ENCODE measurements around the gene MYO5B. TPM values are rescaled to one million over a fixed set of nuclear protein-coding genes. Genes with fewer than 3 reads are reported as not detected.

The MYO5B gene
- polyA plus RNA-seq, 1 donor from 2014 or later = 0.42 TPM

DNA sequence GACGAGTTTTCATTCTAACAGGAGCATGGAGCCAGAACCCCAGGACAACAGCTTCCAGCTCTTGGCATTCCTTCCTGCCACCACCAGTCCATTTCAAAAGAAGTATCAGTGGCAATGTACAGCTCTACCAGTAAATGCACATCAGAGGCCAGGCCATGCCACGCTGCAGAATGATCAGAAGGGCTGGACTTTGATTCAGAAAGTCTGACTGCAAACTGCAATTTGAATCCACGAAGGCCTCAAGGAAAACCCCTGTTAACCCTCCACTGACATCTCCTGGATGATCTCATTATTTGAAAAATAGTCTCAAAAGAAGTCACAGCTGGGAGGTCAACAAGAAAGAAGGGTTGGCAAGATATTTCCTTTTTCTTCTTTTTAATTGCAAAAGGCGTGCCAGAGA is 119.2 kb downstream of the MYO5B start:
- Histone ChIP-seq H3K36me3 (ENCODE audit: insufficient read depth, low read length) (no peaks in the 10 kb centered on the region), H3K79me2 (replicated peaks; ENCODE audit: insufficient read depth, low read length) (no peaks in the 10 kb centered on the region), H3K27ac (ENCODE audit: low read length) (no peak overlapping the region), H3K9me2 (ENCODE audit: insufficient read depth, low read length) (no peaks in the 10 kb centered on the region), H3K9ac (ENCODE audit: low read length) (no peak overlapping the region), H3F3A (ENCODE audit: insufficient read depth, low read length, poor library complexity, severe bottlenecking) (no peaks in the 10 kb centered on the region), H3K27me3 (ENCODE audit: insufficient read depth, low read depth, low read length) (no peaks in the 10 kb centered on the region), H4K20me1 (ENCODE audit: insufficient read depth) (no peaks in the 10 kb centered on the region), H3K9me3 (ENCODE audit: low read length) (no peaks in the 10 kb centered on the region), H2AFZ (ENCODE audit: low read depth, low read length) (no peak overlapping the region), H3K4me3 (ENCODE audit: low read length) (no peak overlapping the region), H3K4me2 (ENCODE audit: low read length) (no peak overlapping the region)
- TF ChIP-seq TAF1 (IDR thresholded peaks at IDR 0.05; ENCODE audit: low read depth) (no peak), POLR2AphosphoS5 (IDR thresholded peaks at IDR 0.05) (no peak), MXI1 (conservative IDR thresholded peaks at IDR 0.05; ENCODE audit: poor library complexity, severe bottlenecking) (no peak), REST (IDR thresholded peaks at IDR 0.05; ENCODE audit: borderline replicate concordance) (no peak), EP300 (conservative IDR thresholded peaks at IDR 0.05; ENCODE audit: poor library complexity, severe bottlenecking) (no peak), RAD21 (conservative IDR thresholded peaks at IDR 0.05) (no peak), EZH2 (IDR thresholded peaks at IDR 0.05; ENCODE audit: borderline replicate concordance, insufficient read depth, low read length, poor library complexity, severe bottlenecking) (no peak), SMC3 (conservative IDR thresholded peaks at IDR 0.05; ENCODE audit: poor library complexity) (no peak)
- TF ChIP-seq, protein P1, sequence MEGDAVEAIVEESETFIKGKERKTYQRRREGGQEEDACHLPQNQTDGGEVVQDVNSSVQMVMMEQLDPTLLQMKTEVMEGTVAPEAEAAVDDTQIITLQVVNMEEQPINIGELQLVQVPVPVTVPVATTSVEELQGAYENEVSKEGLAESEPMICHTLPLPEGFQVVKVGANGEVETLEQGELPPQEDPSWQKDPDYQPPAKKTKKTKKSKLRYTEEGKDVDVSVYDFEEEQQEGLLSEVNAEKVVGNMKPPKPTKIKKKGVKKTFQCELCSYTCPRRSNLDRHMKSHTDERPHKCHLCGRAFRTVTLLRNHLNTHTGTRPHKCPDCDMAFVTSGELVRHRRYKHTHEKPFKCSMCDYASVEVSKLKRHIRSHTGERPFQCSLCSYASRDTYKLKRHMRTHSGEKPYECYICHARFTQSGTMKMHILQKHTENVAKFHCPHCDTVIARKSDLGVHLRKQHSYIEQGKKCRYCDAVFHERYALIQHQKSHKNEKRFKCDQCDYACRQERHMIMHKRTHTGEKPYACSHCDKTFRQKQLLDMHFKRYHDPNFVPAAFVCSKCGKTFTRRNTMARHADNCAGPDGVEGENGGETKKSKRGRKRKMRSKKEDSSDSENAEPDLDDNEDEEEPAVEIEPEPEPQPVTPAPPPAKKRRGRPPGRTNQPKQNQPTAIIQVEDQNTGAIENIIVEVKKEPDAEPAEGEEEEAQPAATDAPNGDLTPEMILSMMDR (IDR thresholded peaks at IDR 0.05; ENCODE audit: poor library complexity, severe bottlenecking) = no peak

- no peaks in the 10 kb centered on the region for H3K79me2 ChIP-seq (replicated peaks; ENCODE audit: insufficient read depth, low read length)
- H3F3A ChIP-seq (ENCODE audit: insufficient read depth, low read length, poor library complexity, severe bottlenecking) = no peaks in the 10 kb centered on the region
- H2AFZ ChIP-seq (ENCODE audit: low read depth, low read length) = no peak overlapping the region
- no peaks in the 10 kb centered on the region for H3K9me3 ChIP-seq (ENCODE audit: low read length)
- no peaks in the 10 kb centered on the region for H3K27me3 ChIP-seq (ENCODE audit: insufficient read depth, low read depth, low read length)
- no peaks in the 10 kb centered on the region for H3K36me3 ChIP-seq (ENCODE audit: insufficient read depth, low read length)
- no peak overlapping the region for H3K4me3 ChIP-seq (ENCODE audit: low read length)
- TF ChIP-seq, protein P1 (IDR thresholded peaks at IDR 0.05; ENCODE audit: poor library complexity, severe bottlenecking) = no peak
- TF ChIP-seq EZH2 (IDR thresholded peaks at IDR 0.05; ENCODE audit: borderline replicate concordance, insufficient read depth, low read length, poor library complexity, severe bottlenecking) = no peak
- TF ChIP-seq POLR2AphosphoS5 (IDR thresholded peaks at IDR 0.05) = no peak
- no peak for TF ChIP-seq SMC3 (conservative IDR thresholded peaks at IDR 0.05; ENCODE audit: poor library complexity)
- no peak for TF ChIP-seq EP300 (conservative IDR thresholded peaks at IDR 0.05; ENCODE audit: poor library complexity, severe bottlenecking)
- no peak for TF ChIP-seq MXI1 (conservative IDR thresholded peaks at IDR 0.05; ENCODE audit: poor library complexity, severe bottlenecking)
- TF ChIP-seq RAD21 (conservative IDR thresholded peaks at IDR 0.05) = no peak
- no peak for TF ChIP-seq REST (IDR thresholded peaks at IDR 0.05; ENCODE audit: borderline replicate concordance)
- no peak for TF ChIP-seq TAF1 (IDR thresholded peaks at IDR 0.05; ENCODE audit: low read depth)
- no peak overlapping the region for H3K9ac ChIP-seq (ENCODE audit: low read length)
- H3K27ac ChIP-seq (ENCODE audit: low read length) = no peak overlapping the region
- H4K20me1 ChIP-seq (ENCODE audit: insufficient read depth) = no peaks in the 10 kb centered on the region
- H3K4me2 ChIP-seq (ENCODE audit: low read length) = no peak overlapping the region
- no peaks in the 10 kb centered on the region for H3K9me2 ChIP-seq (ENCODE audit: insufficient read depth, low read length)
Measured at GRCh38 chr18:50074404-50074803, 120.5 kb downstream of the MYO5B start.
